Activated naive CD4-positive, alpha-beta T cell treated with anti-CD3 and anti-CD28 coated beads for 36 hours (primary cell): ENCODE results near the gene PRADC1. TPM values are rescaled to one million over a fixed set of nuclear protein-coding genes. Genes with fewer than 3 reads are reported as not detected.
A peak's percentile ranks its signal among the peaks of the same experiment; 100 is the strongest.

Source experiments
- CTCF ChIA-PET: fragments of 350-600 bp; sonication (Branson Sonifier 250); formaldehyde crosslinking; loops from one replicate; lab custom pipeline; 2021; ENCODE audit warnings: antibody characterized with exemption; lab: Charles Lee
- DNase-seq: peaks from one replicate; pipeline ENCODE4 v3.0.0-alpha.2; 2020
- H3K27ac Mint-ChIP-seq: one replicate; pipeline ENCODE4 v1.8.0; 2021; ENCODE audit warnings: mild to moderate bottlenecking, mixed read lengths
- H3K27me3 Mint-ChIP-seq: one replicate; pipeline ENCODE4 v1.8.0; 2021; ENCODE audit warnings: low read depth, mixed read lengths
- H3K36me3 Mint-ChIP-seq: one replicate; pipeline ENCODE4 v1.8.0; 2021; ENCODE audit warnings: low read depth, mixed read lengths
- H3K4me1 Mint-ChIP-seq: one replicate; pipeline ENCODE4 v1.8.0; 2021; ENCODE audit warnings: low read depth, mixed read lengths
- H3K4me3 Mint-ChIP-seq: one replicate; pipeline ENCODE4 v1.8.0; 2021; ENCODE audit warnings: mild to moderate bottlenecking, moderate library complexity, mixed read lengths
- H3K9me3 Mint-ChIP-seq: one replicate; pipeline ENCODE4 v1.8.0; 2021; ENCODE audit warnings: mixed read lengths
- intact Hi-C: fragments of 100-400 bp; cut with micrococcal nuclease; formaldehyde crosslinking; loops from one replicate; pipeline ENCODE4 v1.15.1; 2023
- total RNA-seq, 2 experiments: library from RNA; stranded (reverse); gene quantifications; one replicate each; pipeline ENCODE4 v1.2.3, GENCODE V29; 2021

The PRADC1 gene
- total RNA-seq, 2 experiments from 2014 or later, result 10.1 to 10.2 TPM

GRCh38 chr2:73257021-73257420, 24.0 kb upstream of the PRADC1 start:
- no peak overlapping the region for H3K4me3 Mint-ChIP-seq
- H3K36me3 Mint-ChIP-seq, result peaks cover 8% of the 10 kb centered on the region
- no peak overlapping the region for H3K27ac Mint-ChIP-seq
- intact Hi-C loops, result no loop called here
- H3K9me3 Mint-ChIP-seq, result no peaks in the 10 kb centered on the region
- no peak for DNase-seq
- H3K27me3 Mint-ChIP-seq, result no peaks in the 10 kb centered on the region
- CTCF ChIA-PET, result interaction anchor here (1.2 kb wide), 1 partner anchor 12 kb away, joined by 5 read pairs; no protein-coding TSS in a partner anchor
- no peaks in the 10 kb centered on the region for H3K4me1 Mint-ChIP-seq

DNA sequence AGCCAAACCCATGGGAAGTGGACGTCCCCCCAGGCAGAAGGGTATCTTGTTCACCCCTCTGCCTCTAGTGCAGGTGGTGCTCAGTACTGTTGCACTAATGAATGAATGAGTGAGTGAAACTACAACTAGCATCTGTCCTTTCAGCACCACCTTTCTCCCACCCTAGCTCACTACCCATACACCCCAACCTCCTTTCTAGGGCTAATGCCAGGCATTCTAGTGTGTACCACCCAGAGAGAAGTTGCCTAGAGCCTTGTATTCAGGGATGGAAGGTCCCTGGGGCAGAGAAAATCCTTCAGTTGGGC, 23.5 kb upstream of the PRADC1 start:
- intact Hi-C loops, result no loop called here
- Mint-ChIP-seq H3K9me3 (no peaks in the 10 kb centered on the region), H3K27ac (no peak overlapping the region), H3K4me1 (no peaks in the 10 kb centered on the region), H3K4me3 (no peak overlapping the region), H3K36me3 (peaks cover 7% of the 10 kb centered on the region), H3K27me3 (no peaks in the 10 kb centered on the region)
- DNase-seq, result no peak
- CTCF ChIA-PET, result interaction anchor here (1.2 kb wide), 1 partner anchor 12 kb away, joined by 5 read pairs; no protein-coding TSS in a partner anchor

- Mint-ChIP-seq H3K36me3 (peaks cover 6% of the 10 kb centered on the region), H3K4me3 (no peak overlapping the region), H3K27ac (no peak overlapping the region), H3K9me3 (no peaks in the 10 kb centered on the region), H3K4me1 (no peaks in the 10 kb centered on the region), H3K27me3 (no peaks in the 10 kb centered on the region)
- DNase-seq, result no peak
- intact Hi-C loops, result no loop called here
- CTCF ChIA-PET, result no interaction called here
These were observed 23.0 kb upstream of the PRADC1 start for GRCh38 chr2:73255907-73256617.

- Mint-ChIP-seq H3K36me3 (peaks cover 15% of the 10 kb centered on the region), H3K9me3 (no peaks in the 10 kb centered on the region), H3K4me3 (no peak overlapping the region), H3K4me1 (no peaks in the 10 kb centered on the region), H3K27me3 (no peaks in the 10 kb centered on the region), H3K27ac (no peak overlapping the region)
- no peak for DNase-seq
- CTCF ChIA-PET, result interaction anchor here (1.4 kb wide), 1 partner anchor 10 kb away, joined by 4 read pairs; no protein-coding TSS in a partner anchor
- intact Hi-C loops, result no loop called here
These were observed 22.1 kb upstream of the PRADC1 start for GRCh38 chr2:73255007-73255644.

GRCh38 chr2:73254343-73255006, 21.4 kb upstream of the PRADC1 start:
- Mint-ChIP-seq H3K4me1 (no peaks in the 10 kb centered on the region), H3K9me3 (no peaks in the 10 kb centered on the region), H3K4me3 (no peak overlapping the region), H3K36me3 (peaks cover 18% of the 10 kb centered on the region), H3K27me3 (no peaks in the 10 kb centered on the region), H3K27ac (peak overlapping the region; percentile 30)
- intact Hi-C loops, result no loop called here
- no peak for DNase-seq
- CTCF ChIA-PET, result interaction anchor here (0.6 to 1.4 kb wide), 2 partner anchors 10 to 55 kb away, joined by 3 to 4 read pairs; no protein-coding TSS in a partner anchor

GRCh38 chr2:73253901-73254300, 20.9 kb upstream of the PRADC1 start:
- H3K4me1 Mint-ChIP-seq, result no peaks in the 10 kb centered on the region
- H3K27me3 Mint-ChIP-seq, result no peaks in the 10 kb centered on the region
- intact Hi-C loops, result no loop called here
- H3K36me3 Mint-ChIP-seq, result peaks cover 20% of the 10 kb centered on the region
- CTCF ChIA-PET, result interaction anchor here (0.6 to 1.4 kb wide), 3 partner anchors 9 to 56 kb away, joined by 3 to 4 read pairs (median 3); no protein-coding TSS in a partner anchor
- H3K27ac Mint-ChIP-seq, result no peak overlapping the region
- H3K9me3 Mint-ChIP-seq, result no peaks in the 10 kb centered on the region
- DNase-seq, result no peak
- no peak overlapping the region for H3K4me3 Mint-ChIP-seq

GRCh38 chr2:73253400-73253799, 20.4 kb upstream of the PRADC1 start:
- H3K27ac Mint-ChIP-seq, result no peak overlapping the region
- CTCF ChIA-PET, result interaction anchor here (0.6 to 1.4 kb wide), 3 partner anchors 9 to 56 kb away, joined by 3 to 4 read pairs (median 3); no protein-coding TSS in a partner anchor
- H3K4me1 Mint-ChIP-seq, result no peaks in the 10 kb centered on the region
- no peaks in the 10 kb centered on the region for H3K9me3 Mint-ChIP-seq
- peaks cover 25% of the 10 kb centered on the region for H3K36me3 Mint-ChIP-seq
- H3K4me3 Mint-ChIP-seq, result no peak overlapping the region
- intact Hi-C loops, result no loop called here
- DNase-seq, result no peak
- H3K27me3 Mint-ChIP-seq, result no peaks in the 10 kb centered on the region

DNA sequence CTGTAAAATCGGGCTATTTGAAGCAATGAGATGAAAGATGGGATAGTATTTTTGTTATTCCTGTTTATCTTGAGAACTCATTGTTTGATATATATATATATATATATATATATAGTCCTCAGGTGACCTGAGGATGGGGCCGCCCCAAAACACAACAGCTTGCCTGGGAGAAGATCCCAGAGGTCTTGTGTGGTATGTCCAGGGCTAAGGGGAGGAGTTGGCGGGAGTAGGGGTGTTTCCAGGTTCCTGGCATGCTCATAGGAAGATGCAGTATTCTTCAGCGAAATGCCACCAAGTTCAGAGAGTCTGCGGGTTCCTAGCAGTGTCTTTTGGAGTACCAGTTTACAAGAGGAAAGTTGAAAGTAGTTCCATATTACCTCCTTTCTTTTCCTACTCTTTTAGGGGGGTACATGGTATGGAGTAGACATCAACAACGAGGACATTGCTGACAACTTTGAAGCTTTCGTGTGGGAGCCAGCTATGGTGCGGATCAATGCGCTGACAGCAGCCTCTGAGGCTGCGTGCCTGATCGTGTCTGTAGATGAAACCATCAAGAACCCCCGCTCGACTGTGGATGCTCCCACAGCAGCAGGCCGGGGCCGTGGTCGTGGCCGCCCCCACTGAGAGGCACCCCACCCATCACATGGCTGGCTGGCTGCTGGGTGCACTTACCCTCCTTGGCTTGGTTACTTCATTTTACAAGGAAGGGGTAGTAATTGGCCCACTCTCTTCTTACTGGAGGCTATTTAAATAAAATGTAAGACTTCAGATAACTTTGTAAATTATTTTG, 19.4 kb upstream of the PRADC1 start:
- CTCF ChIA-PET, result no interaction called here
- Mint-ChIP-seq H3K4me1 (no peaks in the 10 kb centered on the region), H3K36me3 (peaks cover 25% of the 10 kb centered on the region), H3K4me3 (no peak overlapping the region), H3K9me3 (no peaks in the 10 kb centered on the region), H3K27me3 (no peaks in the 10 kb centered on the region), H3K27ac (no peak overlapping the region)
- DNase-seq, result no peak
- intact Hi-C loops, result no loop called here

- H3K27ac Mint-ChIP-seq, result no peak overlapping the region
- H3K36me3 Mint-ChIP-seq, result peaks cover 36% of the 10 kb centered on the region
- CTCF ChIA-PET, result interaction anchor here (2.2 to 2.3 kb wide), 2 partner anchors 12 to 39 kb away, joined by 7 read pairs; no protein-coding TSS in a partner anchor
- peaks cover 4% of the 10 kb centered on the region for H3K4me1 Mint-ChIP-seq
- no peaks in the 10 kb centered on the region for H3K9me3 Mint-ChIP-seq
- DNase-seq, result no peak
- no peak overlapping the region for H3K4me3 Mint-ChIP-seq
- intact Hi-C loops, result no loop called here
- H3K27me3 Mint-ChIP-seq, result no peaks in the 10 kb centered on the region
These were observed 18.1 kb upstream of the PRADC1 start for GRCh38 chr2:73250872-73251846.

DNA sequence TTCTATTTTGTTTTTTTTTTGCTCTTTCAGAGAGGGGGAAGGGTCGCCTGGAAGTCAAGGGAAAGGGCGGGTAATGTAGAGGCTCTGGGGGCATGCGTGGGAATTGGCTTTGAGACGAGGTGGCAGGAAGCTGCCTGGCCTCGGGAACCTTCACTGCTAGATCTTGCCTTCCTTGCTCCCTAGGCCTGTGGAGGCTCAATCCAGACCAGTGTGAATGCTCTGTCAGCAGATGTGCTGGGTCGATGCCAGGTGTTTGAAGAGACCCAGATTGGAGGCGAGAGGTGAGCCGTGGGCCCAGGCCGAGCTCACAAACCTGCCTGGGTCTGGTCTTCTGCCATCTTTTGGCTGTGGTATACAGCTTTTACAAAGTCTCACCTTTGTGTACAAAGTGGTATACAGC, 16.6 kb upstream of the PRADC1 start:
- Mint-ChIP-seq H3K36me3 (peaks cover 43% of the 10 kb centered on the region), H3K4me1 (peaks cover 4% of the 10 kb centered on the region), H3K27ac (no peak overlapping the region), H3K27me3 (no peaks in the 10 kb centered on the region), H3K9me3 (no peaks in the 10 kb centered on the region), H3K4me3 (no peak overlapping the region)
- CTCF ChIA-PET, result interaction anchor here (0.6 to 2.3 kb wide), 4 partner anchors 10 to 164 kb away, joined by 3 to 7 read pairs (median 5); no protein-coding TSS in a partner anchor
- no peak for DNase-seq
- intact Hi-C loops, result no loop called here

- Mint-ChIP-seq H3K27me3 (no peaks in the 10 kb centered on the region), H3K36me3 (peaks cover 55% of the 10 kb centered on the region), H3K9me3 (no peaks in the 10 kb centered on the region), H3K27ac (peak overlapping the region; percentile 22), H3K4me1 (peaks cover 17% of the 10 kb centered on the region), H3K4me3 (no peak overlapping the region)
- intact Hi-C loops, result no loop called here
- no peak for DNase-seq
- CTCF ChIA-PET, result interaction anchor here (1.3 kb wide), 1 partner anchor 43 kb away, joined by 4 read pairs; no protein-coding TSS in a partner anchor
These were observed 13.8 kb upstream of the PRADC1 start for GRCh38 chr2:73246850-73247249.
